AG04450 (cell line): ENCODE measurements around the gene ASPSCR1. TPM values are rescaled to one million over a fixed set of nuclear protein-coding genes. Genes with fewer than 3 reads are reported as not detected.

Experiments
- CTCF ChIA-PET: fragments of 300-600, 350-600 bp; formaldehyde crosslinking; extraction: SDS; loops from one replicate; lab custom pipeline; 2022; ENCODE audit warnings: antibody characterized with exemption, inconsistent platforms; lab: Charles Lee
- POLR2A ChIA-PET: fragments of 350-600 bp; formaldehyde crosslinking; extraction: SDS; loops from one replicate; lab custom pipeline; 2021; ENCODE audit warnings: antibody characterized with exemption, inconsistent platforms; lab: Yijun Ruan, JAX
- DNase-seq: peaks from one replicate; pipeline ENCODE4 v3.0.0-alpha.2; 2011; ENCODE audit warnings: low read depth, low spot score
- H3K27ac ChIP-seq: one replicate; pipeline ENCODE4 v1.5.1; 2012; ENCODE audit warnings: low read depth, low read length, control low read depth
- H3K27me3 ChIP-seq: one replicate; pipeline ENCODE4 v1.6.0; 2012; ENCODE audit warnings: low read length; ENCODE audit not compliant: control insufficient read depth, insufficient read depth
- H3K4me3 ChIP-seq: 2 replicates; pipeline ENCODE4 v1.5.1; 2011; ENCODE audit warnings: mild to moderate bottlenecking, low read depth, low read length, control low read depth
- H3K9me3 ChIP-seq: 2 replicates; pipeline ENCODE4 v1.5.1; 2012; ENCODE audit warnings: low read length; ENCODE audit not compliant: control insufficient read depth, insufficient read depth
- CTCF ChIP-seq: IDR thresholded peaks from 2 replicates; pipeline ENCODE4 v1.5.1; 2011; ENCODE audit warnings: low read depth, low read length, control low read depth, inconsistent platforms
- polyA plus RNA-seq: library from polyadenylated mRNA; depleted of rRNA; stranded (reverse); fragments of >200 nt; gene quantifications from 2 replicates; pipeline ENCODE4 v1.2.3, GENCODE V29; 2011

ASPSCR1 gene
- polyA plus RNA-seq, 1 experiment = 7.1 TPM

- Histone ChIP-seq H3K4me3 (no peak overlapping the region), H3K9me3 (no peaks in the 10 kb centered on the region; the same call in 1 of the 2 replicates), H3K27me3 (no peaks in the 10 kb centered on the region), H3K27ac (no peak overlapping the region)
- TF ChIP-seq CTCF = no peak
- CTCF ChIA-PET = interaction anchor here (0.6 kb wide), 1 partner anchor 401 kb away, joined by 4 read pairs; no protein-coding TSS in a partner anchor
- POLR2A ChIA-PET = interaction anchor here (0.8 to 1.3 kb wide), 2 partner anchors 17 to 65 kb away, joined by 4 to 7 read pairs; no protein-coding TSS in a partner anchor
- DNase-seq = no peak
Measured at GRCh38 chr17:81930142-81931125, 47.0 kb upstream of the ASPSCR1 start.

GRCh38 chr17:81931189-81931556, 46.3 kb upstream of the ASPSCR1 start:
- ChIA-PET POLR2A (no interaction called here), CTCF (no interaction called here)
- Histone ChIP-seq H3K4me3 (no peak overlapping the region), H3K27me3 (no peaks in the 10 kb centered on the region), H3K9me3 (no peaks in the 10 kb centered on the region; the same call in 1 of the 2 replicates), H3K27ac (no peak overlapping the region)
- no peak for TF ChIP-seq CTCF
- DNase-seq = no peak

GRCh38 chr17:81931557-81932332, 45.7 kb upstream of the ASPSCR1 start:
- ChIA-PET POLR2A (no interaction called here), CTCF (no interaction called here)
- TF ChIP-seq CTCF = no peak
- Histone ChIP-seq H3K27me3 (no peaks in the 10 kb centered on the region), H3K9me3 (no peaks in the 10 kb centered on the region; the same call in 1 of the 2 replicates), H3K27ac (no peak overlapping the region), H3K4me3 (no peak overlapping the region)
- DNase-seq = no peak

- TF ChIP-seq CTCF = no peak
- DNase-seq = no peak
- ChIA-PET POLR2A (interaction anchor here (1.8 kb wide), 1 partner anchor 9 kb away, joined by 5 read pairs; no protein-coding TSS in a partner anchor), CTCF (no interaction called here)
- no peaks in the 10 kb centered on the region; the same call in 1 of the 2 replicates for H3K9me3 ChIP-seq
- H3K4me3 ChIP-seq = no peak overlapping the region
- no peaks in the 10 kb centered on the region for H3K27me3 ChIP-seq
- H3K27ac ChIP-seq = no peak overlapping the region
Measured at GRCh38 chr17:81932333-81932983, 45.0 kb upstream of the ASPSCR1 start.
